NOMO-1 treated with dmso at 0.1 percent for 144 hours (cell line): ENCODE results near the gene TRIM52.
"Not testable (repeated sequence)": the region's sequence is repeated elsewhere in the genome, so short reads cannot be mapped to it uniquely, and the experiment has no call there.

Source experiments
- DNase-seq: peaks from one replicate; lab custom pipeline; 2025; ENCODE audit not compliant: unreplicated experiment; lab: John Stamatoyannopoulos, UW

The TRIM52 gene

DNA sequence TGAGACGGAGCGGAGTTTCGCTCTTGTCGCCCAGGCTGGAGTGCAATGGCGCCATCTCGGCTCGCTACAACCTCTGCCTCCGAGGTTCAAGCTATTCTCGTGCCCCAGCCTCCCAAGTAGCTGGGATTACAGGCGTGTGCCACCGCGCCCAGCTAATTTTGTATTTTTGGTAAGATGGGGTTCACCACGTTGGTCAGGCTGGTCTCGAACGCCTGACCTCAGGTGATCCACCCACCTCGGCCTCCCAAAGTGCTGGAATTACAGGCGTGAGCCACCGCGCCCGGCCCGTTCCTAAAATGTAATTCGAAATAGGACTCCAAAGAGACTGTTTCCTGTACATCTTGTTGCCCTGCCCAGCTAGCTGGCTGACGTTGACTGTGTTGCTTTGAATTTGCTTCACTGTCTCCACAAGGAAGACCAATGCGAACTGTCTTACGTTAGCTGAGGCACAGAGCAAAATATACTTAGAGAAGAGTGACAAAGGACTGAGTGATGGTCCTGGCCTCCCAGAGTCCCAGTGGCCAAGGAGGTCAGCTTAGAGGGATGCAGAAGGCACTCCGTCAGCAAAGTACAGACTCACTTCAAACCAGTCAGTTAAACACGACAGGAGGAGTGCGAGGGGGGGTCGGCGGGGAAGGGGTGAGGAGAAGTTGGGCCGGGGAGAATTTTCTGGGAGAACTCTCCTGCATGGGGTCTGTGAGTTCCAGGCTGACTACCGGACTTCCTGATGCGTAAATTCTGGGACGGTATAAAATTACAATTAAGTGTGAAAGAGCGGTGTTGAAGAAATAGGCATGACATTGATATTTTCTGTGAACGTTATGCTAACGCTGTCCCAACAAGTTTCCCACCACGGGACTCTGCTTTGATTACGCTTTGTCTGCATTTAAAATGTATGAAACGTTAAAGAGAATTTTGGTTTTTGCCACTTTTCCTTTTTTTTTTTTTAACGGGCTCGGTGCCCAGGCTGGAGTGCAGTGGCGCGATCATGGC, 44.6 kb downstream of the TRIM52 start:
- DNase-seq: no peak

GRCh38 chr5:181214249-181214648, 46.7 kb downstream of the TRIM52 start:
- not testable (repeated sequence) for DNase-seq

DNA sequence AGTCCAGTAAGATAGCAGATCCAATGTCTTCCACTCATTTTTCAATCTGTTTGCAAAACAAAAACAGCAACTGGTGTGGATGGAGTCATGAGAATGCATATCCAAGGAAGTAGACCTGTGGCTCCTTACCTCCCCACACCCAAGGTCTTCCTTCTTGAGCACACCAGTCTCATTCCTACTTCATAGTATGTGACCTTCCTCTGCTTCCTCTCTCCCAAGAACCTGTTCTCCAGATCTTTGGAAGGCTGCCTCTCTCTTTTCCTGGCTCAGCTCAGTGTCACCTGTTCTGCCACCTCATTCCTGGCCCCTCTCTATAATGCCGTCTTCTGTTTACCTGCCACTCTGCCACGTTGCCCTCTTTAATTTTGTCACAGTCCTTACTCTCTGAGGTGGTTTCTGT, 48.0 kb downstream of the TRIM52 start:
- DNase-seq: no peak

DNA sequence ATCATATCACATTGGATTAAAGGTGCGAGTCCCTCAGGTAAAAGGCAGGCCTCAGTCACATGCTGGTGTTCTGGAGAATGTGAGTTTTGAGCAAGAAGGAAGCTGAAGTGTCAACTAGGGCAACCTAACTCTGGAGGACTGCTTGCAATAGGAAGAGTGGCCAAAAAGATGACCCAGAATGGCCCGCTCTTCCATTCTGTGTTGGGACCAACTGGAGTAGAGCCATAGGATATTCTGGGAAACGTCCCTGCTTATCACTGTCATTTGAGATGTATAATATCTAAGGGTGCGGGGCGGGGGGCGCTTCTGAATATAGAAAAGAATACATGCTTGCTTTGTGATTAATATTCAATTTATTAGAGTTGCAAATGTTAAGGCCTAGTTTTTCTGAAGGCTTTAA, 48.9 kb downstream of the TRIM52 start:
- no peak for DNase-seq

- no peak for DNase-seq
Observed at GRCh38 chr5:181211208-181211607, 49.7 kb downstream of the TRIM52 start.

DNA sequence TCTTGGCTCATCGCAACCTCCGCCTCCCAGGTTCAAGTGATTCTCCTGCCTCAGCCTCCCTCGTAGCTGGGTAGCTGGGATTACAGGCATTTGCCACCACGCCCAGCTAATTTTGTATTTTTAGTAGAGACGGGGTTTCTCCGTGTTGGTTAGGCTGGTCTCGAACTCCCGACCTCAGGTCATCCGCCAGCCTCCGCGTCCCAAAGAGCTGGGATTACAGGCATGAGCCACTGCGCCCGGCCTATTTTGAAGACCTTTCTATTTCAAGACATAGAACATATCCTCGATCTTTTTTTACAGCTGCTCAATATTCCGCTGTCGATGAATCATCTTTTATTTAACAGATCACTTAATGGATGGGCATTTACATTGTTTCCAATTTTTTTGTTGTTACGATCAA, 50.2 kb downstream of the TRIM52 start:
- DNase-seq: not testable (repeated sequence)

DNA sequence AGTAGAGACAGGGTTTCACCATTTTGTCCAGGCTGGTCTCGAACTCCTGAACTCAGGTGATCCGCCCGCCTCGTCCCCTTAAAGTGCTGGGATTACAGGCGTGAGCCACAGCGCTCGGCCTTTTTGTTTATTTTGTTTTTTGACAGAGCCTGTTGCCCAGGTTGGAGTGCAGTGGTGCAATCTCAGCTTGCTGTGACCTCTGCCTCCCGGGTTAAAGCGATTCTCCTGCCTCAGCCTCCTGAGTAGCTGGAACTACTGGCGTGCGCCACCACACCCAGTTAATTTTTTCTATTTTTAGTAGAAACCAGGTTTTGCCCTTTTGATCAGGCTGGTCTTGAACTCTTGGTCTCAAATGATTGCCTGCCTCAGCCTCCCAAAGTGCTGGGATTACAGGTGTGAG, 50.8 kb downstream of the TRIM52 start:
- not testable (repeated sequence) for DNase-seq

DNA sequence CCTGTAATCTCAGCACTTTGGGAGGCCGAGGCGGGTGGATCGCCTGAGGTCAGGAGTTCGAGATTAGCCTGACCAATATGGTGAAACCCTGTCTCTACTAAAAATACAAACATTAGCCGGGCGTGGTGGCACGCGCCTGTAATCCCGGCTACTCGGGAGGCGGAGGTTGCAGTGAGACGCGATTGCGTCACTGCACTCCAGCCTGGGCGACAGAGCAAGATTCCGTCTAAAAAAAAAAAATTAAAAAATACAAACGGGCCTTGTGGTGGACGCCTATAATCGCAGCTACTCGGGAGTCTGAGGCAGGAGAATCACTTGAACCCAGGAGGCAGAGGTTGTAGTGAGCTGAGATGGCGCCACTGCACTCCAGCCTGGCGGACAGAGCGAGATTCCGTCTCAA, 51.9 kb downstream of the TRIM52 start:
- DNase-seq: not testable (repeated sequence)

- no peak for DNase-seq
Observed at GRCh38 chr5:181207960-181208253, 53.0 kb downstream of the TRIM52 start.

GRCh38 chr5:181207214-181207959, 53.6 kb downstream of the TRIM52 start:
- no peak for DNase-seq

DNA sequence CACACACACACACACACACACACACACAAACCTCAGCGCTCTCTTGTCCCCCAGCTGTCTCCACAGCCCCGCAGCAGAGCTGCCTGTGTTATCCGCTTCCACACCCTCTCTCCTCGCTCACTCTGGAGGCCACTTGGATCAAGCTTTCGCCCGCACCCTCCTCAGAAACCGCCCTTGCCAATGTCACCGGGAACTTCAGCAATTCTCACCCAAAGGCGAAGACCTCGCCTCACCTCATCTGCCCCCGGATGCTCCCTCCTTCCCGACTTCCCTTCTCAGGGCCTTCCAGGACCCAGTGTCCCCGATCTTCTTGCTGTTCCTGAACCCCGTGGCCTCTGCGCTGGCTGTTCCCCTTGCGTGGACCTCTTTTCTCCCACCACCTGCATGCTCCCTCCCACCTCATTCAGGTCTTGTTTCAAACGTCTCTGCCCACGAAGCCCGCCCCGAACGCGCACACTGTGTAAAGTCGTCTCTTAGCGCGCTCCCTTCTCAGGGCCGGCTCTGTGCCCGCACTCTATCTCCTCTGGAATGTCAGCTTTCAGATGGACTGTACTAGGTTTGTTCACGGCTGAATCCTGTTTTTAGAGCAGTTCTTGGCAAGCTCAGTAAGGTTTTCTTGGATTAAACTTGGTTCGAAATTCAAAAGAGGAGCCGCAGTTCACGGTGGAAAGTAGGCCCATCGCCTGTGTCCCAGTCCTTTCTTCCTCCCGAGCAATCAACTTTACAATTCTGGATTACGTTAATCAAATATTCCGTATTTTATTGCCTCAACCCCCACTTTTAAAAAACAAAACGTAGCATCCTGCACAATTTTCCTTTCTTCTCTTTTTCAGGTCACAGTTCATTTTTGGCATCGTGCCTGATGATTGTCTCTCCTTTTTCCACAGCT, 54.9 kb downstream of the TRIM52 start:
- no peak for DNase-seq
